Measurements from ENCODE around the gene STXBP5.

GRCh38 chr6:147297124-147297523 is 92.9 kb downstream of the STXBP5 start:
- TF ChIP-seq CTCF (IDR thresholded peaks at IDR 0.05) (no peak), POLR2A (IDR thresholded peaks at IDR 0.05) (no peak)

Measured in ovary (tissue), 3 donors.